GM20000 (cell line): ENCODE results near the gene DTL.

Source experiments
- DNase-seq: peaks from one replicate; pipeline ENCODE4 v3.0.0; 2012; ENCODE audit warnings: low spot score
- CTCF ChIP-seq: IDR thresholded peaks from 2 replicates; pipeline ENCODE4 v1.5.1; 2012; ENCODE audit warnings: mild to moderate bottlenecking, control low read depth; ENCODE audit errors: extremely low read depth, missing control alignments

The DTL gene

DNA sequence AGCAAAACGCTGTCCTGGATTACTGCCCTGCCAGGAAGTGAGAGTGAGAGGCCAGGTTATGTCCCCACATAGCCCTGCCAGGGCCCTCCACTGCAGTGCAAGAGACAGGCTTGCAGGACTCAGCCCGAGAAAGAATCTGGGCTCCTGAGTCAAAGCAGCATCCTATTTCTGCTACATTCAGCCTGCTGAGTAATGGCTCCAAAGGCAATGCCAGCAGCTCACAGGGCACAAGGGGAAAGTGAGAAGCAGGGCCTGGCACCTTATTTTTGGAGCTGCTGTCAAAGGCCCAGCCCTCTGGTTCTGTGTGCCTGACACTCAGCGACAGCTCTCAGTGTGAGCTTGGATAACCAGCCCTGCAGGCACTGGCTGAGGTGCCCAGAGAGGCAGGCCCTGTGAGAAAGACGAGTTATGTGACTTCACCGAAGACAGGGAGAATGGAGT lies 83.9 kb downstream of the DTL start:
- DNase-seq, result no peak
- TF ChIP-seq CTCF, result no peak

DNA sequence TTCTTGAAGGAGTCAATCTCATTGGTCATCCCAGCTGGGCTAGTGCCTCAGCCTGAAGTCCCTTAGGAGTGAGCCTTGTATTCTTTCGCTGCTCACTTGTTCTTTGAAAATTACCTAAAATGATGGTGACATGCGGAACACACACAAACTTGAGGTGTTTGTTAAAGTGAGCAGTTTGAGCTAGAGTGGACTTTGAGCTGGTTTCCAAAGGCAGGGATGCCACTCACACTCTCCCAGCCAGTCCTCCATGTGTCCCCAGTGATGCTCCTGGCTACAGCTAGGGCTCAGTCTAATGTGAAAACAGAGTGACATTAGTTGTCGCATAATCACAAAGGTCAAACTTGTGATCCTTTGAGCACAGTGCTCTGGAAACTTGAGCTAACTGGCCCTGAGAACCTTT lies 84.3 kb downstream of the DTL start:
- no peak for TF ChIP-seq CTCF
- no peak for DNase-seq

- TF ChIP-seq CTCF, result no peak
- no peak for DNase-seq
These were observed 86.2 kb downstream of the DTL start for GRCh38 chr1:212121779-212122178.

DNA sequence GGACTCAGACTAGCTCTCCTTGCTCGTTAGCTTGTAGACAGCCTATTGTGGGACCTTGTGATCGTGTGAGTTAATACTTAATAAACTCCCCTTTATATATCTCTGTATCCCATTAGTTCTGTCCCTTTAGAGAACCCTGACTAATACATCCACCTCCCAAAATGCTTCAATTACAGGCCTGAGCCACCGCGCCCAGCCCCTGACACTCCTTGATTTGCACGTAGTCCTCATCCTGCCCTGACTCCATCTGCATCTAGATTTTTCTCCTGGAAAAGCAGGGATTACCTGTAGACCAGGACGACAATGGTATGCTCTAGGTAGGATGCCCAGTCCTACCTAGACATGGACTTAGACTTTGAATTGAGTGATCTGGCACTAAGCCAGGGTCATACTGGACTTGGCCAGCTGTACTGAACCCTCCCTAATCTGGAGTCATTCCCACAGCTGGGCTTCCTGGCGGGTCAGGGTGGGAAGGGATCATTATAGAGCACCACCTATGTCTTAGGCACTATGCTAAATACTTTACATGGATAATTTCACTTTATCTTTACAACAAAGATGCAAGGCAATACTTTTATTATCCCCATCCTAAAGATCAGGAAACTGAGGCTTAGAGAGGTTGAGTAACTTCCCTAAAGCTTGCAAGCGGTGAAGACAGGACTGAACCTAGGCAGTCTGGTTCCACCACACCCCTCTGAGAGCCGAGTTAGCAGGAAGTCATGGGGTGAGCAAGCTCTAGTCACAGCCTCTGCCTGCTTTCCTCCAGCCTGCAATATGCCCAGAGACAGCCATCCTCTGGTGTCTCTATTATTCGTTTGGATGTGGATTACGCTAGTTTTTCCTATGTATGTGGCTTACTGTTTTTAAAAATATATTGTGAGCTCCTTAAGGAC lies 89.4 kb downstream of the DTL start:
- TF ChIP-seq CTCF, result no peak
- DNase-seq, result no peak

- no peak for DNase-seq
- TF ChIP-seq CTCF, result no peak
These were observed 90.1 kb downstream of the DTL start for GRCh38 chr1:212125654-212126053.

DNA sequence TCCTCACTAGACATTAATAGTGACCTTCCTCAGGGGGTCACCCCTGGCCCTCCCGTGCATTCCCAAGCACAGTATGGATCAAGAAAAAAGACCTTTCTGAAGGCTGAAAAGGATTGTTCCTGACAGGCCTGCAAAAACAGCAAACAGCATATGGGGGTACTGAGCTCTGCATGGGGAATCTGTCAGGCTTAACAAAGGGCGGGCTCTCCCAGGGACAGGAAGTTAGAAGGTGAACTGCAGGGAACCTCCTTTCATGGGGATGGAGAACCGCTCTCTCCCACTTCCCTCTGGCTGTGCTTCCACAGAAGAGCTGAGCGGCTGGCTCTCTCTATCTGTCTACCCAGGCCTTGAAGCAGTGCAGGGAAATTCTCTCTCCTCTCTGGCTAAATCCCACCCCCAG lies 91.7 kb downstream of the DTL start:
- DNase-seq, result no peak
- TF ChIP-seq CTCF, result no peak

GRCh38 chr1:212129781-212130180 lies 94.2 kb downstream of the DTL start:
- no peak for TF ChIP-seq CTCF
- DNase-seq, result no peak
